Measurements from ENCODE around the gene DCTN1.

- TF ChIP-seq GLIS3 (CRISPR knock-in tag; IDR thresholded peaks at IDR 0.05) (no peak), ARNTL (CRISPR knock-in tag; IDR thresholded peaks at IDR 0.05; ENCODE audit: borderline replicate concordance, low read depth) (no peak)
Measured at GRCh38 chr2:74417763-74418162, 37.7 kb upstream of the DCTN1 start.

Measured in SK-N-SH treated with all-trans-retinoic acid at 6 μM for 48 hours (cell line).